ENCODE results near the gene RFT1.

The RFT1 gene

GRCh38 chr3:53130179-53131061 is at the start of gene RFT1:
TSS of gene RFT1 (minus strand) at chr3:53130435. CDS start at chr3:53130400, 35 bp downstream.
- no peak for DNase-seq (ENCODE audit: low spot score)

DNA sequence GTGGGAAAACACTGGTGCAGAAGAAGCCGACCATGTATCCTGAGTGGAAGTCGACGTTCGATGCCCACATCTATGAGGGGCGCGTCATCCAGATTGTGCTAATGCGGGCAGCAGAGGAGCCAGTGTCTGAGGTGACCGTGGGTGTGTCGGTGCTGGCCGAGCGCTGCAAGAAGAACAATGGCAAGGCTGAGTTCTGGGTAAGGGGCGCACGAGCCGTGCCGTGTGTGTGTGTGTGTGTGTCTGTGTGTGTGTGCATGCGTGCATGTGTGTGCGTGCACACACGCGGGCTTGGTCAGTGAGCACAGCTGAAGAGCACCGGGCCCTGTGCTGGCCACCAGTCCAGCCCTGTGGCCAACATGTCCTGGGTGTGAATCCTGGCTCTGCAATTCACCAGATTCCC is 49.3 kb upstream of the RFT1 start:
- no peak for DNase-seq (ENCODE audit: low spot score)

DNA sequence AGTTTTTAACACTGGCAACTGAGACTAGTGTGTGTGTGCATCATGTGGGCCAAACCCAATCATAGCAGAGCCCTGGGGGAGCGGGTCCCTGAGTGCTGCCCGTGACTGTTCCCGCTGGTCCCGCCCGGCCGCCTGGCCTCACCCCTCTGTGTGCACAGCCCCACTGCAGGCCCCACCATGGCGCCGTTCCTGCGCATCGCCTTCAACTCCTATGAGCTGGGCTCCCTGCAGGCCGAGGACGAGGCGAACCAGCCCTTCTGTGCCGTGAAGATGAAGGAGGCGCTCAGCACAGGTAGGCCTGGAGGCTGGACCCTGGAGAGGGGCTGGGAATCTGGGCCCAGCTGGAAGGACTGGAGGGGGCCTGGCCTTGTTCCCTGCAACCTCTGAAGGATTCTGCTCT is 48.0 kb upstream of the RFT1 start:
- no peak for DNase-seq (ENCODE audit: low spot score)

DNA sequence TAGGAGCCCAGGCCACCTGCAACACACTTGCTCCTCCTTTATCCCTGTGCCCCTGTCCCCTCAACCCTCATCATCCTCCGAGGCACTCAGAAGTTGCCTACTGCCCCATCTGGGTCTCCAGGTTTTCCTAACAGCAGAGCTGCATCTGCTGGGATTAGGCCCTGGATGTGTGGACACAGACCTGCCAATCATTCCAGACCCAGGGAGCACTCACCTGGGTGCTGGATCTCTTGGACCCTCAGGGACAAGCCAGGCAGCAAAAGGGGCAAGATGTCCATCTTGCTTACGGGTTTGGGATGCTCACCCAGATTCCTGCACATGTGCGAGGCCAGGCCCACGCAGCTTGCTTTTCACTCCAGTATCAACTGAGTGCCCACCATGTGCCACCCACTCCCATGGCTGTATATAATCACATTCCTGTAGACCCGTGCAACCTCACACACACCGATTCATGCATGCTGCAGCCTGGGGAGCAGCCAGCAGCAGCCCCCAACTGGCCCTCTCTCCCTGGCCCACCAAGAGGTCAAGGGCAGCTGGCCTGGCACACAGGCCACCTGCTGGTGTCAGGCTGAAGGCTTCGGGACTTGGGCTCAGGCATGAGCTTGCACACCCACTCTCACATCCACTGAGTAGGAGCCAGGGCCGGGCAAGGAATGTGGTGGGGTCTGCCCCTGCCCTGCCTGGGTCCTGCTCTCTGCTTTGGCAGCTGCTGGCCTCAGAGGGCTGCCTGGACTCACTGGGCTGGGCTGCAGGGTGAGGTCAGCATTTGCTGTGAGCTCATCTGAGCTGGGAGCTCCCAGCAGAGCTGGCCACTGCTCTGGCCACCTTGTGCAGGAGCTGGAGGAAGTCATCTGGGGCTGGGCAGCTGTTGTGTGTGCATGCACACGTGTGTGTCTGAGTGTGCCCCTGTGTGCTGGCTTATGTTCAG is 45.6 kb upstream of the RFT1 start:
- no peak for DNase-seq (ENCODE audit: low spot score)

DNA sequence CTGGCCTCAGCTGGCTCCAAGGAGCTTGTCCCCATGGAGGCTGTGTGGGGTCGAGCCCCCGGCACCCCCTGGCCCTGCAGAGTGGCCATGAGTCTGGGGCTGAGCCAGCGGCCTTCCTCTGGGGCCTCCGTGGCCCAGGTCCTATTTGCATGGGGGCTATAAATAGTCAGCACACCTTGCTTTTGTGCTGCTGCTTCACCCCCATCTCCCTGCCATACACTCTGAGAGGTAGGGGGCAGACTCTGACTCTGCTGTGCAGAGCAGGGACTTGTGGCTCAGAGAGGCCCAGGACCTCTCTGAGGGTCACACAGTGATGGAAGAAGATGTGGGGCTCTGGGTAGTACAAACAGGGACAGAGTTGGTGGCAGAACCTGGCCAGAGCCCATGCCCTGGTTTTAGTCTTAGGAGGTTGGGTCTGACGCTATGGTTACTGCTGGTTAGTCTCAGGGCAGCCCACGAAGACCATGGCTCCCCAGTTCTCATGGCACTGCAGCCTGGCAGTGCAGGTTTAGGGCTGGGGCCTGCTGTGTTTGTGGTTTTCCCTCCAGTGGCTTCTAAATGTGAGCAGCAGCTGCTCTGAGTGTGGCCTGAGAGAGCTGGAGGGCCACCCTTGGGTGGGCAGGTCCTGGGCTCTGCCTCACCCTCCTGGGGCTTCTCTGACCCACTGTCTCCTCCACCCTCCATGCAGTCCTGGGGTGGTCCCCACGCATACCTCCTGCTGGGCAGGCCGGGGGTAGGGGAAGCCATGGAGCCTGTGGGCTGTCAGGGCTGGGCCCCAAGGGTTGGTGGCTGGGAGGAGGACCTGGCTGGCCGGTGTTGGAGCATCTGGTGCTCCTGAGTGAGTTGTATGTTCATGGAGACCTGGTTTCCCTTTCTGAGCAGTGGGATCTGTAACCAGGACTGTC is 44.4 kb upstream of the RFT1 start:
- no peak for DNase-seq (ENCODE audit: low spot score)

- DNase-seq (ENCODE audit: low spot score): no peak
These were observed 42.9 kb upstream of the RFT1 start for GRCh38 chr3:53173107-53173506.

DNA sequence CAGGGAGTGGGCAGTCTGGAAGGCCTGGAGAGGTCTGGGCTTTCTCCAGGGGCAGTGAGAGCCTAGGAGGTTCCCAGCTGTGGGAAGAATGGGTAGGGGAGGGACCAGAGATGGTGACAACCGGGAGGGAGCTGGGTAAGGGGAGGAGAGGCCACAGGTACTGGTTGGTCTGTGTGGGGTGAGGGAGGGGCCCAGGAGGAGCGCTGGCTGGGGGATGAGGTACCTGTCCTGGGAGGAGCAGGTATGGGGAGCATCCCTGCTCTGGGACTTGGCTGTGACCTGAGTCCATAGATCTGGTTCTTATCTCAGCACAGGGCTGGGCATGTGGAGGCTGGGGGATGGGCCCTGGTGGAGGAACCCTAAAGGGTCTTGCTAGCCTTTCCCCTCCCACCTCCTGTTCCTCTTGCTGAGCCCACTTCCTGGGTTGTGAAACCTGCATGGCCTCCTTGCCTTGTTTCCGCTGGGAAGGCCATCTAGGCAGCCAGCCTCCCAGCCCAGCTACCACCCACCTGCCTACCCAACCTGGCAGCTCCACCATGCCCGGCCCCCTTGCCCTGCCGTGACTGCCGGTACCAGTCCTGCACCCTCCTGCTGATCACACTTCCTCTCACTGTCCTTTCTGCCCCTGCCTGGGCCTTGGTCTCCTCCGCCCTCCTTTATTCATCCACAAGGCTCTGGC is 41.7 kb upstream of the RFT1 start:
- DNase-seq (ENCODE audit: low spot score): no peak

- no peak for DNase-seq (ENCODE audit: low spot score)
These were observed 40.8 kb upstream of the RFT1 start for GRCh38 chr3:53171064-53171418.

DNA sequence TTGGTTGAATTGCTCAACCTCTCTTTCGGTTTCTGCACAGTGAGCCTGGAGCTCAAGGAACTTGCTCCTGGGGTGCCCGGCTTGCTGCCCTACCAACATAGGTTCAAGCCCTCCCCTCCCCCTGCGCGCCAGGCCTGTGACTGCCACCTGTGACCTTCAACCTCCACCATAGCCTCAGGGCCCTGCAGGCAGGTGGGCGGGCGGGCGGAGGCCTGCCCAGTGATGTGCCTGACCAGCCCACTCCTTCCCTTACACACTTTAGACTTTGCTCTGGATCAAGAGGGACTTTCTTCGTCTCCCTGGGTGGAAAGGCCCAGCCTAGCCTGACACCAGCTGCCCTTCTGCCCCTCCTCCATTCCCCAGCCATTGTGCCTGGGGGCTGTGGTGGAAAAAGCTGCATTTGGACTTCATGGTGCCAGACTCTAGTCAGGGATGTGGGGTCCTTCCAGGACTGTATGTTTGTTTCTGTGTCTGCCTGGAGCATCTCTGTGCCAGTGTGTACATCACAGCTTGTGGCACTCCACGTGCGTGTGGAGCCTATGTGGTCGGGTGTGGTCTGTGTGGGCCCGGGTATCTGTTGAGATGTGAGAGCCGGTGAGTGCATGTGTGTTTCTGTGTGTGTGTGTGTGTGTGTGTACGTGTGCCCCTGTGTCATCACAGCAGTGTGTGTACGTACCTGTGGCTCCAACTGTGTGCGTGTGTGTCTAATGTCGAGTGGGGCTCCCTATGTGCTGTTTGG is 40.3 kb upstream of the RFT1 start:
- DNase-seq (ENCODE audit: low spot score): no peak

DNA sequence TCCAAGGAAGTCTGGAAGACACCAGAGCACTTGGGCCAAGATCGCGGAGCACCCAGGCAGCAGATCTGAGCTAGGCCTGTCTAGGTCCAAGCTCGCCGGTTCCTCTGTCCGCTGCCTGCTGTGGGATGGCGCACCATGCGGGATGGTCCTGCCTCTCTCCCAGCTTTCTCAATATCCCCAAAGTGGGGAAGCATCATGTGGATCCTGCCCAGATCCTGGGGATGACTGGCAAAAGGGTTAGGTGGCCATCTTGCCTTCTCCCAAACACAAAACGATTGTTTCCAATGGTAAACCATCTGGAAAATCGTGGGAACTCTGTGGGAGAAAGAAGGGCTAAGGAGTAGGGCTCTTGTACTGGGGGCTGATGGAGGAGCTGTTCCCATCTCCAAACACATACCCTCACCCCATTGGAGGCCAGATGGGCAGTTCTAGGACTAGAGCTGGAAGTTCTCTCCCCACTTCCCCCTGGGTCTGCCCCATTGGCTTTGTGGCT is 39.6 kb upstream of the RFT1 start:
- no peak for DNase-seq (ENCODE audit: low spot score)

DNA sequence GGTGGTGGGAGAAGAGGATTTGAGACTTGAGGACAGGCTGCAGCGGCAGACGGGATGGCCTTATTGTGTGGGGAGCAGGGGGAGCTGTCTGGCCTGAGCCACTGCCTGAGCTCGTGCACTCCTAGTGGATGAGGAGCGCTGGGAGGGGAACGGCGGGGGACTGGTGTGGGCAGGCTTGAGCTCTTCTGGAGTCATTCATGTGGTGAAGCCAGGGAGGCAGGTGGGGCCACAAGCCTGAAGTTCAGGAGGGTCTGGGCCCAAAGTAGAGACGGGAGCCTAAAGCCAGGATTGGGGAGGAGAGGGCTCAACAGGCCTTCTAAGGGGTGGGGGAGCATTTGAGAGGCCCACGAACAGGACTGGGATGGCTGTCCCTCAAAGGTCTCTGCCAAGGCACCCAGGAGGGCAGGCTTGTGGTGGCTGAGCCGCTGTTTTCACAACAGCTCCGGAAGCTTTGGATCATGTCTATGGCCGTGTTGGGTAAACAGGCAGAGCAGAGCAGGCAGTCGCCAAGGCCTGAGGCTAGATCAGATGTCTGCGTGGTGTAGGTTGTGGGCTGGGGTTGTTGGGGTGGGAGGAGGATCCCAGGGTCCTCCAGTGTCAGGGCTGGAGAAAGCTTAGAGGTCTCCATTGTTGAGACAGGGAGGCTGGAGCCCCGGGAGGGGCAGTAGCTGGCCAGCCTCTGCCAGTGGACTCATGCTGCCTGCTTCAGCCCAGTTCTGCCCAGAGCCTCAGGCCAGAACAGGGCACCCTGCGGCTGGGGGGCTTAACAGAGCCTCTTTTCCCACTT is 39.0 kb upstream of the RFT1 start:
- DNase-seq (ENCODE audit: low spot score): no peak

DNA sequence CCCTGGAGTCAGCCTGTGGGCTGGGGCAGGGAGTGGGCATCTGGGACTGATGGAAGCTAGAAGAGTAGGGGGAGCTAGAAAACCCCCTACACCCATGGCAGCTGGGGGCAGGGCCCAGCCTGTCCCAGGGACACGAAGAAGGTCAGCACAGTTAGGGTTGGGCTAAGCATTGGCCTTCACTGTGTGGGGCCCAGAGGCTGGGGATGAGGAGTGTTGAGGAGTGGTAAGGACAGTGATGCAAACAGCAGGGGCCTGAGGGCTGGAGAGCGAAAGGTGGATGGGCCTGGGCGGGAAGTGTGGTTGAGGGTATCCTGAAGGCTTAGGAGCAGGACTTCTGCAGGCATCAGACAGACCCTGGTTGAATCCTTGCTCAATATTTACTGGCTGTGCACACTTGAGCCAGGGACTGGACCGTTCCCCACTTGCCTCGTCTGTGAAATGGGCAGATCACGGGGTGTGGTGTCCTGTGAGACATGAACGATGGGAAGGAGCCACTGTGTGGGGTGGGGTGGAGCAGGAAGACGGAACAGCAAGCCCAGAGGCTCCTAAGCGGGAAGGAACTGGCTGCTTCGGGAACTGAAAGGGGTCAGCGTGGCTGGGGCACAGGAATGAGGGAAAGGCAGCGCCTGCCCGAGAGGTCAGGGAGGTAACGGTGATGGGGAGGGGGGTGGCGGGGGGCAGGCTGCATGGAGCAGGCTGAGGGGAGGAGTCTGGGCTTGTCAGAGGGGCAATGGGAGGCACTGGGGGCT is 38.1 kb upstream of the RFT1 start:
- no peak for DNase-seq (ENCODE audit: low spot score)

DNA sequence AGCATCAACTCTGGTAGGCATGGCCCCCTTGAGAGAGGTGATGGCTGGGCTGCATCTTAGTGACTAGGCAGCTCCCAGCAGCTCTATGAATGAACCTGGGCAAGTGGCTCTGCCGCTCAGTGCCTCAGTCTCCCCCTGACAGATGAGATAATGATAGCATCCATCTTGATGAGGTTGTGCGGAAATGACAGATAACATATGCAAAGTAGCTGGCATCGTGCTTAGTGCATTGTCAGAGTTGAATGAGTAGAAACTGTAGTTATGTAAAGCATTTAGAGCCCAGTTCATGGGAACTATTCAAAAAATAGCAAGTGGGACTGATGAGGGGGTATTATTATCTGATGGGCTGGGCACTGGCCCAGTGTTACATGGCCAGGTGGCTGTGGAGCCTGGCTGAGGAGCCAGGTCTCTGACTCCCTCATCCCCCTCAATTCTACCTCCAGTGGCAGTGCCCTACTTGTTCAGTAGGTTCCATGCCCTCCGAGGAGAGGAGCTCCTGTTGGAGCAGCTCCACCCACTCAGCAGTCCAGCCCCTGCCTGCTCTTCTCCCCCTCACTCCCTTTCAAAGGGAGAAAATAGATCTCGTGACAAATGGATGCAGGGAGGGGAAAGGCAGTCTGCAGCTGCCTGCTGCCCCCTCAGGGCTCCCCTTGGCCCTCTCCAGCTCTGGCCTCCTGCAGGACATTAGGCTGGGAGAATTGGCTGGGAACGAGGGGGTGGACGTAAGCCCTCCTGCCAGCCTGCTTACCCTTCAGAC is 37.4 kb upstream of the RFT1 start:
- no peak for DNase-seq (ENCODE audit: low spot score)

DNA sequence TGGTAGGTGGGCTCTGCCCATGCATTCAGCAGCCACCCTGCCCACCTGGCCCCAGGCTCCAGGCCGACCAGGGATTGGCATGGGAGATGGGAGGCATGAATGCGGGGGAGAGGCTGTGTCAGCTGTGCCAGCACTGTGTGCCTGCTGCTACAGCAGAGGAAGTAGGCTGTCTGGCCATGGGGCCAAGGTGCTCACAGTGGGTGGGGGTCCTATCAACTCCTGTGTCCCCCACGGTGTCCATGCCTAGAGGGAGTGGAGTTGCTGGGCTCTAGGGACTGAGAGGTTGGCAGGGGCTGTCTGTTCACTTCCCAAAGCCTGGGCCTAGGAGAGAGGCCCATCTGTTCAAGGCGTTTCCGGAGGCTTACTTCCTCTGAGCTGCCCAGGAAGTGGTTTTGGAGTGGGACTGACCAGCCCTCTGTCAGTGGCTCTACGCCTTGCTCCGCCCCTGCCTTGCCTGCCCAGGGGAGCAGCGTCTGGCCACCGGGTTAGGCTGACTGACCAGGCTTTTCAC is 36.6 kb upstream of the RFT1 start:
- no peak for DNase-seq (ENCODE audit: low spot score)

DNA sequence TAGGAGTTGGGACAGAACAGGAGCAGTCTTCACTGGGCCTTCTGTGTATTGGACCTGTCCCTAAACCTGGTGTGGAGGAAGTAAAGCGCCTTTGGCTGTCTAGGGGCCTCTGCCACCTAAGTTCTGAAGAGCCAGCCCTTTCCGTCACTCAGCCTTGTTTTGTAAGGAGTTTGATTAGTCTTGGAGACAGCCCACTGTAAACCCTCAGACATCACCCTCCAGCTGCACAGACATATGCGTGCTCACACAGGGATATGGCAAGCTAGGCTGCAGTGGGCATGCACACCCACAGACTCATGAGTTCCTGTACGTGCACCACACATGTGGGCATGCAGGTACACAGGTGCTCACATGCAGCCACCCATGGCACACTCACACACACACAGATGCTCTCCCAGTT is 36.0 kb upstream of the RFT1 start:
- no peak for DNase-seq (ENCODE audit: low spot score)

DNA sequence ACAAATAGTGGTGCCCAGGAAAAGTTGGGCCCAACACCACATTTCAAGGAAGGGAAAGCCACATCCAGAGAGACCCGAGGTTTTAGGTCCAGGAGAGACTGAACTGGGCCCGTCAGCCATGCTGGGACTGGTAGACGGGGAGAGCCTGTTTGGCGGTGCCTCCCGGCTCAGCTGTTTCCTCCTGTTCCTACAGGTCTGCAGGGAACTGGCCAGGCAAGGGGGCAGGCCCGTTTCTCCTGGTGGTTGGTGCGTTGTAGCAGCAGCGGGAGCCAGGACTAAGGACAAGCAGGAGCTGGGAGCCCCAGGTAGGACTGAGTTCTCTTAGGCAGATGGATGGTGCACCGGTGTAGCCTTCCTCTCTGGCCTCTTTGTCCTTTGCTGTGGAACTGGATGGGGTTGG is 34.7 kb upstream of the RFT1 start:
- no peak for DNase-seq (ENCODE audit: low spot score)

- no peak for DNase-seq (ENCODE audit: low spot score)
These were observed 33.5 kb upstream of the RFT1 start for GRCh38 chr3:53163444-53164387.

Measured in HuH-7.5 (cell line).